ENCODE measurements around the gene PLPP3. TPM values are rescaled to one million over a fixed set of nuclear protein-coding genes. Genes with fewer than 3 reads are reported as not detected.

The PLPP3 gene
- total and polyA plus RNA-seq, 2 of the 8 experiments (the other 6 are each of a cell fraction or from before 2014, with no cell fraction given): 33.2 to 42.0 TPM

DNA sequence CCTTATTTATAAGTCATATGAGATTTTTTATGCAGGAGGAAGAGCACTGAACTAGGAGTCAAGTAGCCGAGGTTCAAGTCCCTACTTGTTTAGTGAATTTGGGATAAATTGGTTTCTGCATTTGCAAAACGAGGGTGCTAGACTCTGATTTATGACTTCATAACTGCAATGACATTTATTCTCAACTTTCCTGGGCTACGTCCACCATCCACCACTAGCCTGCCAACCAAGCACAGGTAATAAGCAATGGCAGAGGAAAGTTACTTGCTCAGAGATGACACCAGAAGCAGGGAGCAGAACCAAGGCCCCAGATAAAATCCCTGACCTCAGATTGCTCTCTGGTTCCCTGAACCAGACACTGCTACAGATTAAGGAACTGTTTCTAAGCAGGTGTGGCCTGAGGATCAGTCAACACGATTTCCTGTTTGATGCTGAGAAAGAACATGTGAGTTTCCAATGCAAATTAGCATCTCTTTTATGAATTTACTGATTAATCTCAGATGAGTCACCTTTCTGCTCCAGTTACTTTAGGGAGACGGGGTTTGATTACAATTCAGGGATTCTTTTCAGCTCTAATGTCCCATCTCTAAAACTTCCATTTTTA lies 52.7 kb downstream of the PLPP3 start (continued):
- TF ChIP-seq, protein P1, sequence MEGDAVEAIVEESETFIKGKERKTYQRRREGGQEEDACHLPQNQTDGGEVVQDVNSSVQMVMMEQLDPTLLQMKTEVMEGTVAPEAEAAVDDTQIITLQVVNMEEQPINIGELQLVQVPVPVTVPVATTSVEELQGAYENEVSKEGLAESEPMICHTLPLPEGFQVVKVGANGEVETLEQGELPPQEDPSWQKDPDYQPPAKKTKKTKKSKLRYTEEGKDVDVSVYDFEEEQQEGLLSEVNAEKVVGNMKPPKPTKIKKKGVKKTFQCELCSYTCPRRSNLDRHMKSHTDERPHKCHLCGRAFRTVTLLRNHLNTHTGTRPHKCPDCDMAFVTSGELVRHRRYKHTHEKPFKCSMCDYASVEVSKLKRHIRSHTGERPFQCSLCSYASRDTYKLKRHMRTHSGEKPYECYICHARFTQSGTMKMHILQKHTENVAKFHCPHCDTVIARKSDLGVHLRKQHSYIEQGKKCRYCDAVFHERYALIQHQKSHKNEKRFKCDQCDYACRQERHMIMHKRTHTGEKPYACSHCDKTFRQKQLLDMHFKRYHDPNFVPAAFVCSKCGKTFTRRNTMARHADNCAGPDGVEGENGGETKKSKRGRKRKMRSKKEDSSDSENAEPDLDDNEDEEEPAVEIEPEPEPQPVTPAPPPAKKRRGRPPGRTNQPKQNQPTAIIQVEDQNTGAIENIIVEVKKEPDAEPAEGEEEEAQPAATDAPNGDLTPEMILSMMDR (IDR thresholded peaks at IDR 0.05; ENCODE audit: control extremely low read depth in 1 of 3, insufficient read depth in 1 of 3, low read depth in 1 of 3, low read length in 3 of 3): no peak
- TF ChIP-seq NRF1 (IDR thresholded peaks at IDR 0.05; ENCODE audit: low read depth, low read length): no peak
- TF ChIP-seq, protein P2, sequence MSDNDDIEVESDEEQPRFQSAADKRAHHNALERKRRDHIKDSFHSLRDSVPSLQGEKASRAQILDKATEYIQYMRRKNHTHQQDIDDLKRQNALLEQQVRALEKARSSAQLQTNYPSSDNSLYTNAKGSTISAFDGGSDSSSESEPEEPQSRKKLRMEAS (IDR thresholded peaks at IDR 0.05): no peak
- TF ChIP-seq, protein P3, sequence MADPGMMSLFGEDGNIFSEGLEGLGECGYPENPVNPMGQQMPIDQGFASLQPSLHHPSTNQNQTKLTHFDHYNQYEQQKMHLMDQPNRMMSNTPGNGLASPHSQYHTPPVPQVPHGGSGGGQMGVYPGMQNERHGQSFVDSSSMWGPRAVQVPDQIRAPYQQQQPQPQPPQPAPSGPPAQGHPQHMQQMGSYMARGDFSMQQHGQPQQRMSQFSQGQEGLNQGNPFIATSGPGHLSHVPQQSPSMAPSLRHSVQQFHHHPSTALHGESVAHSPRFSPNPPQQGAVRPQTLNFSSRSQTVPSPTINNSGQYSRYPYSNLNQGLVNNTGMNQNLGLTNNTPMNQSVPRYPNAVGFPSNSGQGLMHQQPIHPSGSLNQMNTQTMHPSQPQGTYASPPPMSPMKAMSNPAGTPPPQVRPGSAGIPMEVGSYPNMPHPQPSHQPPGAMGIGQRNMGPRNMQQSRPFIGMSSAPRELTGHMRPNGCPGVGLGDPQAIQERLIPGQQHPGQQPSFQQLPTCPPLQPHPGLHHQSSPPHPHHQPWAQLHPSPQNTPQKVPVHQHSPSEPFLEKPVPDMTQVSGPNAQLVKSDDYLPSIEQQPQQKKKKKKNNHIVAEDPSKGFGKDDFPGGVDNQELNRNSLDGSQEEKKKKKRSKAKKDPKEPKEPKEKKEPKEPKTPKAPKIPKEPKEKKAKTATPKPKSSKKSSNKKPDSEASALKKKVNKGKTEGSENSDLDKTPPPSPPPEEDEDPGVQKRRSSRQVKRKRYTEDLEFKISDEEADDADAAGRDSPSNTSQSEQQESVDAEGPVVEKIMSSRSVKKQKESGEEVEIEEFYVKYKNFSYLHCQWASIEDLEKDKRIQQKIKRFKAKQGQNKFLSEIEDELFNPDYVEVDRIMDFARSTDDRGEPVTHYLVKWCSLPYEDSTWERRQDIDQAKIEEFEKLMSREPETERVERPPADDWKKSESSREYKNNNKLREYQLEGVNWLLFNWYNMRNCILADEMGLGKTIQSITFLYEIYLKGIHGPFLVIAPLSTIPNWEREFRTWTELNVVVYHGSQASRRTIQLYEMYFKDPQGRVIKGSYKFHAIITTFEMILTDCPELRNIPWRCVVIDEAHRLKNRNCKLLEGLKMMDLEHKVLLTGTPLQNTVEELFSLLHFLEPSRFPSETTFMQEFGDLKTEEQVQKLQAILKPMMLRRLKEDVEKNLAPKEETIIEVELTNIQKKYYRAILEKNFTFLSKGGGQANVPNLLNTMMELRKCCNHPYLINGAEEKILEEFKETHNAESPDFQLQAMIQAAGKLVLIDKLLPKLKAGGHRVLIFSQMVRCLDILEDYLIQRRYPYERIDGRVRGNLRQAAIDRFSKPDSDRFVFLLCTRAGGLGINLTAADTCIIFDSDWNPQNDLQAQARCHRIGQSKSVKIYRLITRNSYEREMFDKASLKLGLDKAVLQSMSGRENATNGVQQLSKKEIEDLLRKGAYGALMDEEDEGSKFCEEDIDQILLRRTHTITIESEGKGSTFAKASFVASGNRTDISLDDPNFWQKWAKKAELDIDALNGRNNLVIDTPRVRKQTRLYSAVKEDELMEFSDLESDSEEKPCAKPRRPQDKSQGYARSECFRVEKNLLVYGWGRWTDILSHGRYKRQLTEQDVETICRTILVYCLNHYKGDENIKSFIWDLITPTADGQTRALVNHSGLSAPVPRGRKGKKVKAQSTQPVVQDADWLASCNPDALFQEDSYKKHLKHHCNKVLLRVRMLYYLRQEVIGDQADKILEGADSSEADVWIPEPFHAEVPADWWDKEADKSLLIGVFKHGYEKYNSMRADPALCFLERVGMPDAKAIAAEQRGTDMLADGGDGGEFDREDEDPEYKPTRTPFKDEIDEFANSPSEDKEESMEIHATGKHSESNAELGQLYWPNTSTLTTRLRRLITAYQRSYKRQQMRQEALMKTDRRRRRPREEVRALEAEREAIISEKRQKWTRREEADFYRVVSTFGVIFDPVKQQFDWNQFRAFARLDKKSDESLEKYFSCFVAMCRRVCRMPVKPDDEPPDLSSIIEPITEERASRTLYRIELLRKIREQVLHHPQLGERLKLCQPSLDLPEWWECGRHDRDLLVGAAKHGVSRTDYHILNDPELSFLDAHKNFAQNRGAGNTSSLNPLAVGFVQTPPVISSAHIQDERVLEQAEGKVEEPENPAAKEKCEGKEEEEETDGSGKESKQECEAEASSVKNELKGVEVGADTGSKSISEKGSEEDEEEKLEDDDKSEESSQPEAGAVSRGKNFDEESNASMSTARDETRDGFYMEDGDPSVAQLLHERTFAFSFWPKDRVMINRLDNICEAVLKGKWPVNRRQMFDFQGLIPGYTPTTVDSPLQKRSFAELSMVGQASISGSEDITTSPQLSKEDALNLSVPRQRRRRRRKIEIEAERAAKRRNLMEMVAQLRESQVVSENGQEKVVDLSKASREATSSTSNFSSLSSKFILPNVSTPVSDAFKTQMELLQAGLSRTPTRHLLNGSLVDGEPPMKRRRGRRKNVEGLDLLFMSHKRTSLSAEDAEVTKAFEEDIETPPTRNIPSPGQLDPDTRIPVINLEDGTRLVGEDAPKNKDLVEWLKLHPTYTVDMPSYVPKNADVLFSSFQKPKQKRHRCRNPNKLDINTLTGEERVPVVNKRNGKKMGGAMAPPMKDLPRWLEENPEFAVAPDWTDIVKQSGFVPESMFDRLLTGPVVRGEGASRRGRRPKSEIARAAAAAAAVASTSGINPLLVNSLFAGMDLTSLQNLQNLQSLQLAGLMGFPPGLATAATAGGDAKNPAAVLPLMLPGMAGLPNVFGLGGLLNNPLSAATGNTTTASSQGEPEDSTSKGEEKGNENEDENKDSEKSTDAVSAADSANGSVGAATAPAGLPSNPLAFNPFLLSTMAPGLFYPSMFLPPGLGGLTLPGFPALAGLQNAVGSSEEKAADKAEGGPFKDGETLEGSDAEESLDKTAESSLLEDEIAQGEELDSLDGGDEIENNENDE (IDR thresholded peaks at IDR 0.05; ENCODE audit: insufficient replicate concordance, low read length): no peak
- TF ChIP-seq SUZ12 (IDR thresholded peaks at IDR 0.05; ENCODE audit: low read length): no peak
- TF ChIP-seq NANOG (IDR thresholded peaks at IDR 0.05; ENCODE audit: insufficient read depth, low read depth, low read length, poor library complexity, severe bottlenecking): no peak

Data from H1 (cell line).